ENCODE measurements around the gene PDYN. TPM values are rescaled to one million over a fixed set of nuclear protein-coding genes. Genes with fewer than 3 reads are reported as not detected.

PDYN gene
- total and polyA plus RNA-seq, 9 of the 15 experiments (the other 6 are each of a cell fraction or from before 2014, with no cell fraction given) = not detected

- H3K27me3 ChIP-seq (ENCODE audit: control insufficient read depth in 2 of 2, insufficient read depth in 2 of 2, low read length in 2 of 2) = peaks cover 2 to 47% of the 10 kb centered on the region in 2 experiments; a peak in 4 of 5 replicates
- no peaks in the 10 kb centered on the region for H3K9me3 ChIP-seq (replicated peaks; ENCODE audit: control insufficient read depth, insufficient read depth, low read depth, low read length)
- TF ChIP-seq HEY1 (CRISPR knock-in tag; IDR thresholded peaks at IDR 0.05; ENCODE audit: borderline replicate concordance) = no peak
- no peak for TF ChIP-seq JUN (IDR thresholded peaks at IDR 0.05; ENCODE audit: borderline replicate concordance, low read depth, low read length)
- TF ChIP-seq JUN (CRISPR knock-in tag; IDR thresholded peaks at IDR 0.05; ENCODE audit: borderline replicate concordance) = no peak
- no peak for TF ChIP-seq HDAC2 (IDR thresholded peaks at IDR 0.05)
- TF ChIP-seq PATZ1 (CRISPR knock-in tag; IDR thresholded peaks at IDR 0.05; ENCODE audit: borderline replicate concordance) = no peak
- no peak for TF ChIP-seq ASH1L (IDR thresholded peaks at IDR 0.05; ENCODE audit: borderline replicate concordance, low read depth, partially characterized antibody)
- no peak for TF ChIP-seq CHD2 (IDR thresholded peaks at IDR 0.05; ENCODE audit: low read depth, low read length)
- no peaks in the 10 kb centered on the region for H3K9me1 ChIP-seq (ENCODE audit: control insufficient read depth, insufficient read depth, low read length)
- no peaks in the 10 kb centered on the region; the same call in 1 of the 2 replicates for H4K20me1 ChIP-seq (replicated peaks; ENCODE audit: control insufficient read depth, insufficient read depth, low read length)
- no peak for DNase-seq (ENCODE audit: extremely low read depth in 1 of 4, low spot score in 3 of 4)
- ChIA-PET CTCF (ENCODE audit: low intra/inter-chr PET ratio) (no interaction called here), POLR2A (interaction anchor here (0.6 kb wide), 1 partner anchor 1667 kb away, joined by 3 read pairs; no protein-coding TSS in a partner anchor)
- H3K4me1 ChIP-seq (replicated peaks in 1 of 2; ENCODE audit: control insufficient read depth in 2 of 2, insufficient read depth in 2 of 2, low read length in 2 of 2) = no peaks in the 10 kb centered on the region
- FAIRE-seq = no peak
- intact Hi-C loops (cut with micrococcal nuclease) (no loop called here), in situ Hi-C loops (cut with MboI) (no loop called here)
- 0% methylated on average over 8 of the region's 8 CpGs for WGBS (ENCODE audit: insufficient coverage, low coverage, missing lambda C conversion rate)
- H3K4me3 ChIP-seq = no peak overlapping the region
- H2AFZ ChIP-seq (ENCODE audit: low read depth, low read length) = no peak overlapping the region
- H3K79me2 ChIP-seq (ENCODE audit: control insufficient read depth, insufficient read depth, low read length) = no peaks in the 10 kb centered on the region
- no peak overlapping the region for H3K27ac ChIP-seq (ENCODE audit: extremely low read depth, low read depth, low read length)
- no TSS peak for BruUV-seq (replicated peaks)
- no peak overlapping the region for H3K4me2 ChIP-seq (ENCODE audit: insufficient read depth, low read length)
- ATAC-seq = no peak
- H3K9ac ChIP-seq (ENCODE audit: insufficient read depth in 1 of 2, low read depth in 2 of 2, low read length in 2 of 2) = no peak overlapping the region
- H3K36me3 ChIP-seq (ENCODE audit: control insufficient read depth, insufficient read depth, low read length) = no peaks in the 10 kb centered on the region
Measured at GRCh38 chr20:1943275-1944002, 50.4 kb downstream of the PDYN start.

Measured in K562 (cell line).